Measurements from ENCODE around the gene RAB6B.

DNA sequence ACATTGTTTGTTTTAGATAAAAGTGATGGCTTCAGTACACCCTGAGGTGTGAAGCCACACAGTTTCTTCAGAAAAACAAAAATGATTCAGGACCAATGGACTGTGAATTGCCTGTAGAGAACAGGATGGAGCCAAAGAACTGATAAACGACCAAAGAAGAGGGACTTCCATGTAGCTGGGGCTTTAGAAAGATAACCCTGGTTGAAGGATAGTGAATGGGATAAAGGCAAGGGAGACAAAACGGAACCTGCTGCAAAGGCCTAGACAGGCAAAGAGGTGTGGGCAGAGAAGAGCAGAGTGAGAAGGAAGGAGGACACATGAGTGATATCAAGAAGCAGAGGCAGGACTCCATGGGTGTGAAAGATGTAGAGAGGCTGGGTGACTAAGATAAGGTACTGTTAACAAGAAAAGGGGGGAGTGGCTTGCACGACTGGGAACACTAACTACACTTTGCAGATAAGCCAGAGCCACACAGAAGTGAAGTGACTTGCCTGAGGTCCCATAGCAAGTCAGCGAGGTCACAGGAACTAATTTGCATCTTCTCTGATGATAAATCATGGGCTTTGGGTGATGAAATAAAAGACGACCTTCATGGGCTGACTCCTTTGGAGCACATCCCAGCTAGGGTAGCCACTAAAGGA is 44.3 kb downstream of the RAB6B start:
- TF ChIP-seq, protein P1, sequence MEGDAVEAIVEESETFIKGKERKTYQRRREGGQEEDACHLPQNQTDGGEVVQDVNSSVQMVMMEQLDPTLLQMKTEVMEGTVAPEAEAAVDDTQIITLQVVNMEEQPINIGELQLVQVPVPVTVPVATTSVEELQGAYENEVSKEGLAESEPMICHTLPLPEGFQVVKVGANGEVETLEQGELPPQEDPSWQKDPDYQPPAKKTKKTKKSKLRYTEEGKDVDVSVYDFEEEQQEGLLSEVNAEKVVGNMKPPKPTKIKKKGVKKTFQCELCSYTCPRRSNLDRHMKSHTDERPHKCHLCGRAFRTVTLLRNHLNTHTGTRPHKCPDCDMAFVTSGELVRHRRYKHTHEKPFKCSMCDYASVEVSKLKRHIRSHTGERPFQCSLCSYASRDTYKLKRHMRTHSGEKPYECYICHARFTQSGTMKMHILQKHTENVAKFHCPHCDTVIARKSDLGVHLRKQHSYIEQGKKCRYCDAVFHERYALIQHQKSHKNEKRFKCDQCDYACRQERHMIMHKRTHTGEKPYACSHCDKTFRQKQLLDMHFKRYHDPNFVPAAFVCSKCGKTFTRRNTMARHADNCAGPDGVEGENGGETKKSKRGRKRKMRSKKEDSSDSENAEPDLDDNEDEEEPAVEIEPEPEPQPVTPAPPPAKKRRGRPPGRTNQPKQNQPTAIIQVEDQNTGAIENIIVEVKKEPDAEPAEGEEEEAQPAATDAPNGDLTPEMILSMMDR (conservative IDR thresholded peaks at IDR 0.05) = no peak
- TF ChIP-seq EZH2 (IDR thresholded peaks at IDR 0.05; ENCODE audit: low read depth) = no peak

Data from PC-9 (cell line).